Measurements from ENCODE around the gene SECISBP2. TPM values are rescaled to one million over a fixed set of nuclear protein-coding genes. Genes with fewer than 3 reads are reported as not detected.

Gene SECISBP2
- total and polyA plus RNA-seq, 2 of the 13 experiments (the other 11 are each of a cell fraction or from before 2014, with no cell fraction given): 32.4 to 38.0 TPM

DNA sequence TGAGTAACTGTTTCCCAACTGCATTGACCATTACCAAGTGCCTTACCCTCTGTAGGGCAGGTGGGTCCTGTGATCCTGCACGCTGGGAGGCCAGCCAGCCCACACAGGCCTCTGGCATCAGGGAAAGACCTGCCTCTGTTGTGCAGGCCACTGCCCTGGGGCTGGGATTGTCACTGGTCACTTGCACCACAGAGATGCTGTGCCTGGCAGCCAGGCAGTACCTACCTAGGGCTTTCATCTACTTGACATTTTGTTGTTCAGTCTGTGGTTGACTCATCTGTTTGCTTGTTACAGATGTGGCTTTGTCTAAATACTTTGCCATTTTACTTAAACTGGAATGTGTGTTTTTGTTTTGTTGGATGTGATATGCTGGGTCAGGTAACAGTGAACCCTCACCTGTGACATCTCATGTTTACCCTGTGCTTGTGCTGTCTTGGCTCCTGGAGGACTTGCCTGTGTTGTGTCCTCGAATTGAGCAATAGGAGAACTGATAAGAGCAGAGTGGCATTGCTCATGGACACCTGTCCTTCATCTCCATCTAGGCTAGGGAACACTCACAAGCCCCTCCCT lies 32.8 kb downstream of the SECISBP2 start (continued):
- TF ChIP-seq, protein P1, sequence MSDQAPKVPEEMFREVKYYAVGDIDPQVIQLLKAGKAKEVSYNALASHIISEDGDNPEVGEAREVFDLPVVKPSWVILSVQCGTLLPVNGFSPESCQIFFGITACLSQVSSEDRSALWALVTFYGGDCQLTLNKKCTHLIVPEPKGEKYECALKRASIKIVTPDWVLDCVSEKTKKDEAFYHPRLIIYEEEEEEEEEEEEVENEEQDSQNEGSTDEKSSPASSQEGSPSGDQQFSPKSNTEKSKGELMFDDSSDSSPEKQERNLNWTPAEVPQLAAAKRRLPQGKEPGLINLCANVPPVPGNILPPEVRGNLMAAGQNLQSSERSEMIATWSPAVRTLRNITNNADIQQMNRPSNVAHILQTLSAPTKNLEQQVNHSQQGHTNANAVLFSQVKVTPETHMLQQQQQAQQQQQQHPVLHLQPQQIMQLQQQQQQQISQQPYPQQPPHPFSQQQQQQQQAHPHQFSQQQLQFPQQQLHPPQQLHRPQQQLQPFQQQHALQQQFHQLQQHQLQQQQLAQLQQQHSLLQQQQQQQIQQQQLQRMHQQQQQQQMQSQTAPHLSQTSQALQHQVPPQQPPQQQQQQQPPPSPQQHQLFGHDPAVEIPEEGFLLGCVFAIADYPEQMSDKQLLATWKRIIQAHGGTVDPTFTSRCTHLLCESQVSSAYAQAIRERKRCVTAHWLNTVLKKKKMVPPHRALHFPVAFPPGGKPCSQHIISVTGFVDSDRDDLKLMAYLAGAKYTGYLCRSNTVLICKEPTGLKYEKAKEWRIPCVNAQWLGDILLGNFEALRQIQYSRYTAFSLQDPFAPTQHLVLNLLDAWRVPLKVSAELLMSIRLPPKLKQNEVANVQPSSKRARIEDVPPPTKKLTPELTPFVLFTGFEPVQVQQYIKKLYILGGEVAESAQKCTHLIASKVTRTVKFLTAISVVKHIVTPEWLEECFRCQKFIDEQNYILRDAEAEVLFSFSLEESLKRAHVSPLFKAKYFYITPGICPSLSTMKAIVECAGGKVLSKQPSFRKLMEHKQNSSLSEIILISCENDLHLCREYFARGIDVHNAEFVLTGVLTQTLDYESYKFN (CRISPR knock-in tag; conservative IDR thresholded peaks at IDR 0.05): peak; percentile 93
- TF ChIP-seq DNMT1 (CRISPR knock-in tag; IDR thresholded peaks at IDR 0.05) (no peak), ZNF468 (CRISPR knock-in tag; IDR thresholded peaks at IDR 0.05) (no peak), ZSCAN9 (CRISPR knock-in tag; IDR thresholded peaks at IDR 0.05; ENCODE audit: borderline replicate concordance) (peak; percentile 82), KDM6A (CRISPR knock-in tag; IDR thresholded peaks at IDR 0.05; ENCODE audit: low read depth) (peak; percentile 60), EZH2 (conservative IDR thresholded peaks at IDR 0.05; ENCODE audit: low read depth, low read length) (no peak), RORA (CRISPR knock-in tag; IDR thresholded peaks at IDR 0.05) (no peak), THAP11 (CRISPR knock-in tag; IDR thresholded peaks at IDR 0.05) (peak; percentile 60), TGIF2 (CRISPR knock-in tag; IDR thresholded peaks at IDR 0.05) (no peak; the same call in 1 of the 2 replicates), XRCC5 (optimal IDR thresholded peaks at IDR 0.05; ENCODE audit: low read length) (no peak), ZNF577 (CRISPR knock-in tag; IDR thresholded peaks at IDR 0.05; ENCODE audit: borderline replicate concordance, low read depth) (no peak), ZNF367 (CRISPR knock-in tag; IDR thresholded peaks at IDR 0.05; ENCODE audit: borderline replicate concordance) (no peak), SAP130 (CRISPR knock-in tag; IDR thresholded peaks at IDR 0.05; ENCODE audit: low read depth) (peak; percentile 90), SOX6 (IDR thresholded peaks at IDR 0.05) (no peak), SOX6 (CRISPR knock-in tag; IDR thresholded peaks at IDR 0.05) (peak; percentile 99), ZFX (CRISPR knock-in tag; IDR thresholded peaks at IDR 0.05; ENCODE audit: low read depth) (no peak), RBM22 (optimal IDR thresholded peaks at IDR 0.05; ENCODE audit: low read length) (no peak), ZNF713 (CRISPR knock-in tag; IDR thresholded peaks at IDR 0.05) (no peak)
- TF ChIP-seq, protein P2, sequence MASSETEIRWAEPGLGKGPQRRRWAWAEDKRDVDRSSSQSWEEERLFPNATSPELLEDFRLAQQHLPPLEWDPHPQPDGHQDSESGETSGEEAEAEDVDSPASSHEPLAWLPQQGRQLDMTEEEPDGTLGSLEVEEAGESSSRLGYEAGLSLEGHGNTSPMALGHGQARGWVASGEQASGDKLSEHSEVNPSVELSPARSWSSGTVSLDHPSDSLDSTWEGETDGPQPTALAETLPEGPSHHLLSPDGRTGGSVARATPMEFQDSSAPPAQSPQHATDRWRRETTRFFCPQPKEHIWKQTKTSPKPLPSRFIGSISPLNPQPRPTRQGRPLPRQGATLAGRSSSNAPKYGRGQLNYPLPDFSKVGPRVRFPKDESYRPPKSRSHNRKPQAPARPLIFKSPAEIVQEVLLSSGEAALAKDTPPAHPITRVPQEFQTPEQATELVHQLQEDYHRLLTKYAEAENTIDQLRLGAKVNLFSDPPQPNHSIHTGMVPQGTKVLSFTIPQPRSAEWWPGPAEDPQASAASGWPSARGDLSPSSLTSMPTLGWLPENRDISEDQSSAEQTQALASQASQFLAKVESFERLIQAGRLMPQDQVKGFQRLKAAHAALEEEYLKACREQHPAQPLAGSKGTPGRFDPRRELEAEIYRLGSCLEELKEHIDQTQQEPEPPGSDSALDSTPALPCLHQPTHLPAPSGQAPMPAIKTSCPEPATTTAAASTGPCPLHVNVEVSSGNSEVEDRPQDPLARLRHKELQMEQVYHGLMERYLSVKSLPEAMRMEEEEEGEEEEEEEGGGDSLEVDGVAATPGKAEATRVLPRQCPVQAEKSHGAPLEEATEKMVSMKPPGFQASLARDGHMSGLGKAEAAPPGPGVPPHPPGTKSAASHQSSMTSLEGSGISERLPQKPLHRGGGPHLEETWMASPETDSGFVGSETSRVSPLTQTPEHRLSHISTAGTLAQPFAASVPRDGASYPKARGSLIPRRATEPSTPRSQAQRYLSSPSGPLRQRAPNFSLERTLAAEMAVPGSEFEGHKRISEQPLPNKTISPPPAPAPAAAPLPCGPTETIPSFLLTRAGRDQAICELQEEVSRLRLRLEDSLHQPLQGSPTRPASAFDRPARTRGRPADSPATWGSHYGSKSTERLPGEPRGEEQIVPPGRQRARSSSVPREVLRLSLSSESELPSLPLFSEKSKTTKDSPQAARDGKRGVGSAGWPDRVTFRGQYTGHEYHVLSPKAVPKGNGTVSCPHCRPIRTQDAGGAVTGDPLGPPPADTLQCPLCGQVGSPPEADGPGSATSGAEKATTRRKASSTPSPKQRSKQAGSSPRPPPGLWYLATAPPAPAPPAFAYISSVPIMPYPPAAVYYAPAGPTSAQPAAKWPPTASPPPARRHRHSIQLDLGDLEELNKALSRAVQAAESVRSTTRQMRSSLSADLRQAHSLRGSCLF (CRISPR knock-in tag; IDR thresholded peaks at IDR 0.05; ENCODE audit: borderline replicate concordance): no peak
- TF ChIP-seq, protein P3, sequence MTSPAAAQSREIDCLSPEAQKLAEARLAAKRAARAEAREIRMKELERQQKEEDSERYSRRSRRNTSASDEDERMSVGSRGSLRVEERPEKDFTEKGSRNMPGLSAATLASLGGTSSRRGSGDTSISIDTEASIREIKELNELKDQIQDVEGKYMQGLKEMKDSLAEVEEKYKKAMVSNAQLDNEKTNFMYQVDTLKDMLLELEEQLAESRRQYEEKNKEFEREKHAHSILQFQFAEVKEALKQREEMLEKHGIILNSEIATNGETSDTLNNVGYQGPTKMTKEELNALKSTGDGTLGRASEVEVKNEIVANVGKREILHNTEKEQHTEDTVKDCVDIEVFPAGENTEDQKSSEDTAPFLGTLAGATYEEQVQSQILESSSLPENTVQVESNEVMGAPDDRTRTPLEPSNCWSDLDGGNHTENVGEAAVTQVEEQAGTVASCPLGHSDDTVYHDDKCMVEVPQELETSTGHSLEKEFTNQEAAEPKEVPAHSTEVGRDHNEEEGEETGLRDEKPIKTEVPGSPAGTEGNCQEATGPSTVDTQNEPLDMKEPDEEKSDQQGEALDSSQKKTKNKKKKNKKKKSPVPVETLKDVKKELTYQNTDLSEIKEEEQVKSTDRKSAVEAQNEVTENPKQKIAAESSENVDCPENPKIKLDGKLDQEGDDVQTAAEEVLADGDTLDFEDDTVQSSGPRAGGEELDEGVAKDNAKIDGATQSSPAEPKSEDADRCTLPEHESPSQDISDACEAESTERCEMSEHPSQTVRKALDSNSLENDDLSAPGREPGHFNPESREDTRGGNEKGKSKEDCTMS (CRISPR knock-in tag; conservative IDR thresholded peaks at IDR 0.05): no peak
- TF ChIP-seq, protein P4, sequence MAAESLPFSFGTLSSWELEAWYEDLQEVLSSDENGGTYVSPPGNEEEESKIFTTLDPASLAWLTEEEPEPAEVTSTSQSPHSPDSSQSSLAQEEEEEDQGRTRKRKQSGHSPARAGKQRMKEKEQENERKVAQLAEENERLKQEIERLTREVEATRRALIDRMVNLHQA (CRISPR knock-in tag; IDR thresholded peaks at IDR 0.05): no peak
